GM19438 (cell line): Measurements from ENCODE around the gene MINDY1.

ENCODE experiments used
- ATAC-seq: cut with Tn5 transposase; IDR thresholded peaks from one replicate; pipeline ENCODE4 v1.9.1; 2021; ENCODE audit warnings: low read depth; ENCODE audit not compliant: unreplicated experiment

The MINDY1 gene

DNA sequence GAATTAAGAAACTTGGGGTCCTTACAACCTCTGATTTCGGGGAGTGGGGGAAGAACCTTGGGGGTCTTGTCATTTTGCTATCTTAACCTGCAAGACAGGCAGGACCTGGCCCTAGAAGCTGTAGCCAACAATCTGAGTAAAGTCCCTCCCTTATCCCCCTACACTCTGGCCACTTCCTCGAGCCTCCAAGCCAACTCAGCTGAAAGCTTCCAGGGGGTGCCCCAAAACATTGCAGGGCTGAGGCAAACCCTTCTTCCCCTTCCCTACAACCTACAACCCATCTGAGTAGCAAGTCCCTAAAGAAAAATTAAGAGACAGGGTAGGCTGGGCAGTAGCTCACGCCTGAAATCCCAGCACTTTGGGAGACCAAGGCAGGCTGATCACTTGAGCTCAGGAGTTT, 37.1 kb downstream of the MINDY1 start:
- no peak for ATAC-seq

DNA sequence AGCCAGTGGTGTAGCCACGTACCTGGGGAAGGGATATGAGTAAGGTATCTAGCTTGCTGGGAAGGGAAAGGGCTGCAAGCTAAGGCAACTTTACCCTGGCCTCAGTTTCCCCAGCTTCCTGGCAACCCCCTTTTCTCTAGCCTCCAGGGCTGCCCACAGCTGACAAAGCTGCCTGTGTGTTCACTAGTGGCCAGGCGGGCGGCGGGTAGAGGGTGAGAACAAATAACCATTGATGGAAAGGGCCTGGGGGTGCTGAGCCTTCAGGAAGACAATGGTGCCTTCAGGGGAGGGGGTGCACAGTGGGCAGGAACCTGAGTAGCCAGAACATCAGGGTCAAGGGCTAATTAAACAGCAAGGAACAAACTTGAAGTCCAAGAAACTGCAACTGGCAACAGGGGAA, 38.2 kb downstream of the MINDY1 start:
- ATAC-seq, result no peak

DNA sequence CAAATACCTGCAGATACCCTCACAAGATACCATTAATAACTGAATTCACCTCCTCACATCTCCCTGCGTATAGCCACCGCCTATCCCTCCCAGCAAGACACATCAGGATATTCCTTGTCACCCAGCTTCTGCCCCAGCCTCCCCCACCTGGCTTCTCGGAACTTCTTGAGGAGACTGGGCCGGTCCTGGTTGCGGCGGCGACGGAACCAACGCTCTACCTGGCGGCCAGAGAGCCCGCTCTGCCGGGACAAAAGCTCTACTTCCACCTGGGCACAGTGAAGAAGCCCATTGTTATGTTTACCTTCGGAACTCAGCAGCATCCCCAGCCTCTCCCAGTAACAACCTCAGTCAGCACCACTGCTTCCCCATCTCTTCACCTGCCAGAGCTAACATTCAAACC, 38.8 kb downstream of the MINDY1 start:
- ATAC-seq, result no peak

DNA sequence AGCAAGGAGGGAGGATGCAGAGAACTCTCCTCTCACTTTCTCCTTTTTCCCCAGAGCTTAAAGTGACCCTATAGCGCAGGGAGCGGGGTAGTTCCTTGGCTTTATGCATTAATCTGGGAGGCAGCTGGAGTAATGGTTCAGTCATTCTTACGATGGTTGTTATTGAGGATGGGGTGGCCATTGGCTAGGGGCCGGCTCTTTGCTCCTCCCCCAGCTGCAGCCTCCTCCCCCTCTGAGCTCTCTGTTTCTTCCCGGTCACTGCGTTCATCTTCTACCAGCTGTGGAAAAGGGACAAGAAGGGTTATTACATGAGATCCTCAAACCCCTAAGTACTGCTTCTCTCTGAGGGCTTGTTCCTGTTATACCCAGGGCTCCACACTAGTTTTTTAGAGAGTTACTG, 40.7 kb downstream of the MINDY1 start:
- ATAC-seq, result no peak

DNA sequence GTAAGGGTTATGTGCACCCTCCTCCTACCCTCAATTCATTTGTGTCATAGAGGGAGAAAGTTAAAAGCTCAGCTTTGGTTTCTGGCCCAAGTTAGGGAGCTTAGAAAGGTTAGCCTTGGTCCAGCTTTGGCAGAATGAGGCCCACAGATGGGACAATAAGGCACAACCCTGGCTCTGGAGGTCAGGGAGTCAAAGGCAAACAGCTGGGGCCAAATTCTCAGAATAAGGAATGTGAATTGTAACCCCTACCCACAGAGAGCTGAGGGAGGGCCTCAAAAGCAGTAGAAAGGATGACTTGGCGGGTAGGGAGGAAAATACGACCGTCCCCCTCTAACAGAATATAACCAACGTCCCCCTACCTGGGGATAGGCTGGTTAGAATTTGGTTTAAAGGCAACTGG, 41.1 kb downstream of the MINDY1 start:
- ATAC-seq, result no peak

DNA sequence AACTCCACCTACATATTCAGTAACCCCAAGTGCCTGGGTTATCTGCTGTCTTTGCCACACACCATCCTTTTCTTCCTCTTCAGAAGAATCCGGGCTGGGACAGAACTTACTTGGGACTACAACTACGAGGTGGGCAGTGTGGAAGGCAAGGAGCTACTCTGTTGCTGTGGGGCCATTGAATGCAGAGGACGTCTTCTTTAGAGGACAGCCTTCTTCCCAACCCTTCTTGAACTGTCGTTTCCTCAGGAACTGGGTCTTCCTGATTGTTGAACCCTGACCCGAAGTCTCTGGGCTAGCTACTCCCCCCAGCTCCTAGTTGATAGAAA, 42.6 kb downstream of the MINDY1 start:
- no peak for ATAC-seq

DNA sequence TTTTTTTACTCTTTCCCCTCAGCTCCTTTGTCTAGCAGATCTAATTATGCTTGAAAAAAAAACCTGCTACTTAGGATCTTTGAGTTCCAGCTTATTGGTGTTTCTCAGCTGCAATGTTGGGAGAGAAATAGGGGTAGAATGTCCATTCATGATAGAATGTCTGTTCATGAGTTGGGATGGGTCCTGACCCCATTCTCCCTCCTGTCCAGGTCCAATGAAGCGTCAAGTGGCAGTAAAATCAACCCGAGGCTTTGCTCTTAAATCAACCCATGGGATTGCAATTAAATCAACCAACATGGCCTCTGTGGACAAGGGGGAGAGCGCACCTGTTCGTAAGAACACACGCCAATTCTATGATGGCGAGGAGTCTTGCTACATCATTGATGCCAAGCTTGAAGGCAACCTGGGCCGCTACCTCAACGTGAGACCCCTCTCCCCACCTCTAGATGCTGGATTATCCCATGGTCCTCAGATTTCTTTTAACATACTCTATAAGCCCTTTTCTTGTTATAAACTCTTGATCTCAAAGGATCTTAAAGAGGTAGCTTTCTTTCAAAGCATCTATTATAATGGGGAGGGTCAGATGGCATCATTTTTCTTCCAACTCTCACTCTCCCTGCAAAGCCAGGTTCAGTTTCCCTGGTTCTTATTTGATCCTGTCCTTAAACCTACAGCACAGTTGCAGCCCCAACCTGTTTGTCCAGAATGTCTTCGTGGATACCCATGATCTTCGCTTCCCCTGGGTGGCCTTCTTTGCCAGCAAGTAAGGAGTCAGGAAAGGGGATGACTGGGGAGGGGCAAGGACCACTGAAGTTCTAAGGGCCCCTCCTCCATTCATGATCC, 43.2 kb downstream of the MINDY1 start:
- ATAC-seq, result no peak

DNA sequence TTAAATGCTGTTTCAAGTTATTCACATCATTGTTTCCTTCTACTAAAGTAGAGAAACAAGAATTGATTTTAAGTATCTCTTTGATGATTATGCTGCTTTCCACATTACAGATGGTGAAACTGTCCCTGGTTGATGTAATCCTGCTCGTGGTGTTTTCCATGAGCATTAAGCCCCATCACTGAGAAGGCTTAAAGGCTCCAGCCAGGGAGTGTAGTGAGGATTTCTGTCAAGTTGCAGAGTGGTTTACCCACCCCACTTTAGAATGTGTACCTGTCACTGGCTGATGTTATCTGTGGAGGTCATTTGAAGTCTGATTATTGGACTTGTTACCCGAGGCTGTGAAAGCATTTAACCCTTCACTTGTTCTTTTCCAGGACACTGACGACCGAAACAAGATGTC, 44.9 kb downstream of the MINDY1 start:
- ATAC-seq, result no peak

DNA sequence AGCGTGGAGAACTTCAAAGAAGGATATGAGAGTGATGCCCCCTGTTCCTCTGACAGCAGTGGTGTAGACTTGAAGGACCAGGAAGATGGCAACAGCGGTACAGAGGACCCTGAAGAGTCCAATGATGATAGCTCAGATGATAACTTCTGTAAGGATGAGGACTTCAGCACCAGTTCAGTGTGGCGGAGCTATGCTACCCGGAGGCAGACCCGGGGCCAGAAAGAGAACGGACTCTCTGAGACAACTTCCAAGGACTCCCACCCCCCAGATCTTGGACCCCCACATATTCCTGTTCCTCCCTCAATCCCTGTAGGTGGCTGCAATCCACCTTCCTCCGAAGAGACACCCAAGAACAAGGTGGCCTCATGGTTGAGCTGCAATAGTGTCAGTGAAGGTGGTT, 46.1 kb downstream of the MINDY1 start:
- no peak for ATAC-seq

DNA sequence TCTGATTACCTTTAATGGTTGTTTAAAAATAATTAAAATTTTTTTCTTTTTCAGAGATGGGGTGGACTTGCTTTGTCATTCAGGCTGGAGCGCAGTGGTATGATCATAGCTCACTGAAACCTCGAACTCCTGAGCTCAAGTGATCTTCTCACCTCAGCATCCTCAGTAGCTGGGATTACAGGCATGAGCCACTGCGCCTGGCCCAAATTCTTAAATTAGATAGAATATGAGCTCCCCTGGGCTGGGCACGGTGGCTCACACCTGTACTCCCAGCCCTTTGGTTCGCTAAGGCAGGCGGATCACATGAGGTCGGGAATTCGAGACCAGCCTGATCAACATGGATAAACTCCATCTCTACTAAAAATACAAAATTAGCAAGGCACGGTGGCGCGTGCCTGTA, 49.0 kb downstream of the MINDY1 start:
- ATAC-seq, result no peak

DNA sequence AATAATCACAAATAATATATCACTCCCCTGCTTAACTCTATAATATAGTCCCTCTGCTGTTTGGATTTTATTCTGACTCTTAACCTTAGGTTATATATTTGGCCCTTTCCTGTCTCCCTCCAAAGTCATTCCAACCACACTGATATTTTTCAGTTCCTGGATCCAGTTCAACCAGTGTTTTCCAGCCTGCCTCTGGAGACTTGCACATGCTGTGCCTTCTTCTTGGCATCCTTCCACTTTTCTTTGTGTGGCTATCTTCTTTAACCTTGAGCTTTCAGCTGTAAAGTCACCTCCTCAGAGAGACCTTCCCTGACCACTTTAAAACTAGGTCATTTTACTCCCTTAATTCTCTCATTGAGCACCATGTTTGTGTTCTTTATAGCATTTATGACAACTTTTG, 51.4 kb downstream of the MINDY1 start:
- ATAC-seq, result no peak

DNA sequence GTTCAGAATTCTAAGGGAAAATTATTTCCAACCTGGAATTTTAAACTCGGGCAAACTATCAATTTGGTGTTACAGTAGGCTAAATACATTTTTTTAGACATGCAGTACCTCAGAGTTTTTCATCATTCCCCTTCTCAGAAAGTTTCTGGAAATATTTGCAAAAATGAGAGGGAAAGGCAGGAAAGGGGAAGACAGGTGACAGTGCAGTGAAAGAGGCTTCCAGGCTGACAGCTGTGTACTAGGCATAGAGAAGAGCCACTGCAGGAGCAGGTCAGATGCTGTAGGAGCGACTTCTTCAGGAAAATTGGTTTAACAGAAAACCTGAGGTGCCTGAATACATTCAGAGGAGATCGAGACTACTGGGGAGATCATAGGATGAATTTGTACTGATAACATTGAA, 52.0 kb downstream of the MINDY1 start:
- ATAC-seq, result no peak
